Fibroblast of skin of right quadriceps (primary cell): ENCODE results near the gene COL27A1.
"Not testable (repeated sequence)": the region's sequence is repeated elsewhere in the genome, so short reads cannot be mapped to it uniquely, and the experiment has no call there.

ENCODE experiments used
- DNase-seq: peaks from one replicate; pipeline ENCODE4 v3.0.0-alpha.2; 2013

COL27A1 gene

DNA sequence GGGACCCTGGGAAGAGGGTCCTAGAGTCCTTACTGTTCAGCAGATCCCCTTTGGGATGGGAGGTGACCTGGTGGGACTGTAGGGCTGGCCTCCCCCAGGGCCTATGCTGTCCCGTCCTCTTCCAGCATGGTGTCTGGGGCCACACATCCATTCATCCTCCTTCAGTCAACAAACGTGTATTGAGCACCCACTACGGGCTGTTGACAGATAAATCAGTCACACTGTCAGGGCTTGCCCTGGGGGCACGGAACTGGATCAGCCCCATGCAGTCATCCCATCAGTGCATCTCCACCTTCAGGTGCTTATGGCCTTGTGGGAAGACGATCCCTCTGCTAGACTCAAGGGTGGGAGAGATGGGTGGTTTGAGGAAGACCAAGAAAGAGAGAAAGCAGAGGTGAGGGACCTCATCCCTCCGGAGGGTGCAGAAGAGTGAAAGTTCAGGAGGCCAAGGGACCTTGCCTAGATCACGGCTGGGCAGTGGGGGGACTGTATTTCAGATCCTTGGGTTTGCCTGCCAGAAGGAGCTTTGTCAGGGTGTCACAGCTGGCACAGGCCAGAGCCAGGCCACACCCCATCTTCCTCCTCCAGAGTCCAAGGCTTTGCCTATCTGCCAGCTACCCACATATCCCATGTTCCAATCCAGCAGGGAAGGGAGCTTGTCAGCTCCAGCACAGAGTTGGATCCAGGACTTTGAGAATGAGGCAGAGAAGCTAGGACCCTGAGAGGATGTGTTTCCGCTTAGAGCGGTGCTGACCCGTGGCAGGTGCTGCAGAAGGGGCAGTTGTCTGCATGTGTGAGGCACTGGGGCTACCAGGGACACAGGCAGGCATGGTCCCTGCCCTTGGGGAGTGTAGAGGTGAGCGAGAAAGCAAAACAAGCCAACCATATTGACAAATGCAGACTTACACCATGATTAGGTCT, 30.5 kb downstream of the COL27A1 start:
- no peak for DNase-seq

DNA sequence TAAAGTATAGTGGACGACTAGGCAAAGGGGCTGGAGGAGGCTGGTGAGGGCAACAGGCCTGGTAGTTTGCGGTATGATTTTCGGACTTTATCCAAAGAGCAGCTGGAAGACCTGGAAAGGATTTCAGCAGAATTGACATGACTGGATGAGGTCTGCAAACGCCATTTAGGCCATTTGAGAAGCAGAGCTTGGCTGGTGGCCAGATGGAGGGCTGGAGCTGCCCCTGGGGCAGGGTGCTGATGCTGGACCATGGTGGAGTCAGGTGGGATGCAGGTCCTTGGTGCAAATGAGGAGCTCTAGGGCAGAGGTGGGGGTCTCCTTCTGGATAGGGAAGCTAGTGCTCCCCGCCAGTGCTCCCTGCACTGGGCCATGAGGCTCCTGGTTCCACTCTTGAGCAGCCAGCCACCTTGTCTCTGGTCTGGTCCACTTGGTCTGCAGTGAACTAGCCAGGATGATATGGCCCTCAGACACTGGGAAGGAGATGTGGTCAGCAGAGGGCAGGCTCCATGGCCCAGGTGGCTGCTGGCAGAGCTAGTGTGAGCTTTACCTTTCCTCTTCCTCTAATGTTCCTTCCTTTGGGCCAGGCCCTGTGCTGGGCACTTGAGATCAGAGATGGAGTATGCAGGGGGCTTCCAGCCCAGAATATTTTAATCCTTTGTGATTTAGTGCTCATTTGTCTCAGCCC, 31.4 kb downstream of the COL27A1 start:
- DNase-seq: no peak

DNA sequence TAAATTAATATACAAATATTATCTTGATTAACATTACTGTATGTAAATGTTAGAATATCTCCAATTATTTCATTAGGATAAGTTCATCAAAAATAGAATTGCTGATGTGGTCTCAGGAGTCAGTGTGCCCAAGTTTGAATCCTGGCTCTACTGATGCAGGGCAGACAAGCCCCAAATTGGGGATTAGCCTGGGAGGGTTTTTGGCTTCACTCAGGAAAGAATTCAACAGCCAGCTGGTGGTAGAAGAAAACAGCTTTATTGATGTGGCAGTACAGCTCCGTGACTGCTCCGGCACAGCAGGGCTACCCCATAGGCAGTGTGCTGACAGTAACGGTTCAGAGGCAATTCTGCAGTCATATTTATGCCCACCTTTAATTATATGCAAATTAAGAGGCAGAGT, 32.5 kb downstream of the COL27A1 start:
- DNase-seq: no peak

DNA sequence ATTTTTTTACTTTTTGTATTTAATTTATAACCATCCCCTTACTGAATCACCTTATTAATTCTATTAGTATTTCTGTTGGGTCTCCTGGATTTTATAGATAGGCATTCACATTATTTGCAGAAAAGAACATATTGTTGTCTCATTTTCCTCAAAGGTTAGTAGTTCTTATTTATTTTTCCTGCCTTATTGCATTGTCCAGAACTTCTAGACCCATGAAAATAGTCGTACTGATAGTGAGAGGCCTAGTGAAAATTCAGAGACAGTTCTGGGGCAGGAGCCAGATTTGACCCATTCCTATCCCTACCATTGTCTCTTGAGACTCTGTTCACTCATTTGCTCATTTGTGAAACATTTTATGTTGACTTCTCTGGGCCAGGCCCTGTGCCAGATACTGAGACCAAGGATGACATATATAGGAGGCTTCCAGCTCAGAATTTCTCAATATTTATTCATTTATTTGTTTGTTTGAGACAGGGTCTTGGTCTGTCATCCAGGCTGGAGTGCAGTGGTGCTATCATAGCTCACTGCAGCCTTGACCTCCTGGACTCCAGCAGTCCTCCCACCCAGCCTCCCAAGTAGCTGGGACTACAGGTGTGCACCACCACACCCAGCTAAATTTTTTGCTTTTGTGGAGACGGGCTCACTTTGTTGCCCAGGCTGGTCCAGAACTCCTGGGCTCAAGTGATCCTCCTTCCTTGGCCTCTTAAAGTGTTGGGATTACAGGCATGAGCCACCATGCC, 34.7 kb downstream of the COL27A1 start:
- no peak for DNase-seq

DNA sequence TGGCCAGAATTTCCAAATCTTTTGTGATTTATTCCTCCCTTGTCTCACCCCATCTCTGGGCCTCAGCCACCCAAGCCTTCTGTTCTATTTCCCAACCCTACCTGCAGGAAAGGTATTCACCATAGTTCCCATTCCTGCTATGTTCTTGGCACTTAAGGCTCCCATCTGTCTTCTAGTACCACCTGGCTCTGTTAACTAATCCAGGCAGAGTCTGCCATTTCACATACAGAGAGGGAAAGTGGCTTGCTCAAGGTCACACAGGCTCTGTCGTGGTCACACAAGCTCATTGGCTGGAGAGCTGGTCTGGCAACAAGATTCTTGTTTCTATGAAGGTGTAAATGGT, 35.2 kb downstream of the COL27A1 start:
- DNase-seq: no peak

DNA sequence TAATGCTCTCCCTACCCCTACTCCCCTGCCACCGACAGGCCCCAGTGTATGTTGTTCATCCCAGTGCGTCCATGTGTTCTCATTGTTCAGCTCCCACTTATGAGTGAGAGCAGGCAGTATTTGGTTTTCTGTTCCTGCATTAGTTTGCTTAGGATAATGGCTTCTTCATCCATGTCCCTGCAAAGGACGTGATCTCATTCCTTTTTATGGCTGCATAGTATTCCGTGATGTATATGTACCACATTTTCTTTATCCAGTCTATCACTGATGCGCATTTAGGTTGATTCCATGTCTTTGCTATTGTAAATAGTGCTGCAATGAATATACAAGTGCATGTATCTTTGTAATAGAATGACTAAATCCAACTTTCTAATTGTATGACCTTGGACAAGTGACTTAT, 36.1 kb downstream of the COL27A1 start:
- not testable (repeated sequence) for DNase-seq

DNA sequence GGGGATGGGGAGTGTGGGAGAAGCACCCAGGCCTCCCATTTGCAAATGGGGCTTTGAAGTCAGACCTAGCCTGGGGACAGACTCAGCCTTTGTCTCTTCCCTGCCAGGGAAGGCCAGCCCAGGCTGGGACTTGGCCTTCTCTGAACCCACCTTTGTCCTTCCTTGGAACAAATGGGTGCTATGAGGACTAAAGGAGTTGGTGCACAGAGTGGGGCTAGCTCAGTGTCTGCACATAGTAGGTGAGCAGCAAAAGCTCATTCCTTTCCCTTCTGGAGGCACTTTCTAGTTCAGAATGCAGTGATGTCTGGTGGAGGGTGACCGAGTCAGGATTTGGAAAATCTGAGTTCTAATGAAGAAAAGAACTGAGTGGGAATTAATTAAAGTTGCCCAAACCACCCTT, 37.2 kb downstream of the COL27A1 start:
- no peak for DNase-seq

DNA sequence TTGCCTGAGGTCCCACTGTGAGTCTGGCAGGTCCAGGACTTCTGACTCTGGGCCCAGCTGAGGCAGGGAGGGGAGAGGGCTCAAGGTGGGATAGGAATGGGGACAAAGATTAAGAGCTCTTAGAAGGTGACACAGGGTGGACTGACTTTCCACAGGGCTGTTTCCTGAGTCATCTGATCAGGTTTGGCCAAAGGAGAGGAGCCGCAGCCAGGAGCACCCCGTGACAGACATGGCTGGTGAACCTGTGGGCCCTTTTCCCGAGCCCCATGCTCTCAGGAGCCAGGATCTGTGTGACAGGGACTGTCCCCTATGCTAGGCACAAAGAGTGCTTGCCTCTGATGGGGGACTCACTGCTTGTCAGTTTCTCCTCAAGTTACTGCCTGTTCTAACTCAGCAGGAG, 37.8 kb downstream of the COL27A1 start:
- no peak for DNase-seq

DNA sequence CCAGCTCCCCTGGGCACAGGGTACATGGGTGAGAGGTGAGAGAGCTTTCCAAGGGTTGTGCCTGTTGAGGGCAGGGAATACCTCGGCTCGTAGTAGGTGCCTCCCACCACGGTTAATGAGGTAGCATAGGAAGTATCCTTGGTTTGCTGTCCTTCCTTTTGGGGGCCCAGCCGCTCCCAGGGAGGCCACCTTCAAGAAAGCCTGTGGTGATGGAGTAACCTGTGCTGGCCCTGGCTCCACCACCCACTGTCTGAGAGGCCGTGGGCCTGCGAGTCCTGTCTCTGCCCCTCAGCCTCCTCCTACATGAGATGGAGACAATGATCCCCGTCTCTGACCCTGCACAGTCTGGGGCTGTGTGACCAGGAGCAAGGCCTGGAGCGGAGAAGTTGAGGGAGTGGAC, 40.8 kb downstream of the COL27A1 start:
- no peak for DNase-seq

DNA sequence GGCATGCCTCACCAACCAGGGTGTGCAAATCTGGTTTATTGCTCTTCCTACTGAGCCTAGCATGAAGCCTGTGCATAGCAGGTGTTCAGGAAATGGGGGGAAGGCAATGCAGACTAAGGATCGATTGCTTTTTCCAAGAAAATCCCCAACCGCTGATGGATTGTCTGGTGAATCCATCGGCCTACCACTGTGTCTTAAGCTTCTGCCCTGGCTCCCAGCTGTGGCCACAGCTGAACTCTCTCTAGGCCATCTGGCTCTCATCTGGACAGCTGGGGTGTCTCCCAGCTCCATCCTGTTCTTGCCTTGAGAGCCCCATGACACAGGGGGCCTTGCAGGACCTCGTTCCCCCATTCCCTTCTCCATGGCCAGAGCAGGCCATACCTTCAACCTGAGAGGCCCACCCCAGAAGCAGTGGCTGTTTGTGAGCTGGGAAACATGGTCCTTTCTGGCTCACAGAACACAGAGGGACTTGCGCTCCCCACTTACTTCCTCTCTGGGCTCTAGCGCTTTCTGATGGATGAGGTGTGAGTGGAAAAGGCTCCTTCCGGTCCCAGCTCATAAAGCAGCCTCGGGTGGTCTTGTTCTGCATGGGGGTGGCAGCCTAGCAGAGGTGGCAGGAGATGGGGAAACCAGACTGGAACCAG, 41.8 kb downstream of the COL27A1 start:
- no peak for DNase-seq

DNA sequence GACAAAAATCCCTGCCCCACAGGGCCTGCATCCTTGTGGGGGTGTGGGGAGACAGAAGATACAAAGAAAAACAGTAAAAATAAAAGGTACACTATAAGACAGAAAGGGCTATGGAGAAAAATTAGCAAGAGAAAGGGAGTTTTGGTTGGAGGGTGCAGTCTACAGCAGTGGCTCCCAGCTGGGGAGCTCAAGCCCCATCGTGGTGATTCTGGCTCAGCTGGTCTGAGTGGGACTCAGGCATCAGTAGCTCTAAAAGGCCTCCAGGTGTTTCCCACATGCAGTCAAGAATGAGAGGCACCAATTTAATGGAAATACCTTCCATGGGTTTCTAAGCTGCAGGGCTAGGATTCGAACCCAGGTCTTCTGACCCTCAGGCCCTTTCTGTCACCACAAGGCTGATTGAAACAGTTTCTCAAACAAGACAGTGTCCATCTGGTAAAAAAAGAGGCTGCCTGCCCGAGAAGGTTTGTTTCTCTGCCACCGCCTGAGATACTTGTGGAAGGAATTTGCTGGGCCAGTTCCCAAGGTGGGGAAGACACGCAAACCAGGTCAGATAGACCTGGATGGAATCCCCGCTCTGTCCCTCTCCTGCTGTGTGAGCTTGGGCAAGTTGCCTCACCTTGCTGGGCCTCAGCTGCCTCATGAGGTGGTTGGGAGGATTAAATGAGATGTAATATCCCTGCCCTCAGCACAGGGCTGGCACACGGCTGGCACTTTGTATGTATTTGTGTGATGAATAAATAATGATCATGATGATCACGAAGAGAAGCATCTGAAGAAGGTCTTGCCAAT, 43.1 kb downstream of the COL27A1 start:
- DNase-seq: no peak

DNA sequence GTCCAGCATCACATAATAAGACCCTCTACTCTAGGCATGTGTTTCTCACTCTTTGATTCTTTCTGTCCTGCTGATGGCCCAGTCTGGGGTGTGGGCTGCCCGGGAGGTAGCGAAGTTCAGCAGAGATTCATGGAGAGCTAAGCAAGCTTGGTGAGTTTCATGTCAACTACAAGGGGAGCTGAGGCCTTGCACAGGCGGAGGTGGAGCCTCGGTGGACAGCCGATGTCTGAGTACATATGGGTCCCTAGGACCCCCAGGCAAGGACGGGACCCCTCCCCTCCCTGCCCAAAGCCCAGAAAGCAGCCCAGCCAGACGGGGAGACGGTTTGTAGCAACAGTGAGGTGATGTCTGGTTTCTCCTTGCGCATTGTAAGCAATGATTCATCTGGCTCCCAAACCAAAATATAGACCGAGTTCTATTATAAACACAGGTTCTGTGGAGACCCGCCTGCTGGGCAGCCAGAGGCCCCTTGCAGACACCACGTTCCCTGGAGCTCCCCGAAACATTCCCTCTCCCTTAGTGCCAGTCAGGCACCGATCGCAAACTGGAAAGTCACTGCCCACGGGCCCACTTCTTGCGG, 45.5 kb downstream of the COL27A1 start:
- DNase-seq: no peak

DNA sequence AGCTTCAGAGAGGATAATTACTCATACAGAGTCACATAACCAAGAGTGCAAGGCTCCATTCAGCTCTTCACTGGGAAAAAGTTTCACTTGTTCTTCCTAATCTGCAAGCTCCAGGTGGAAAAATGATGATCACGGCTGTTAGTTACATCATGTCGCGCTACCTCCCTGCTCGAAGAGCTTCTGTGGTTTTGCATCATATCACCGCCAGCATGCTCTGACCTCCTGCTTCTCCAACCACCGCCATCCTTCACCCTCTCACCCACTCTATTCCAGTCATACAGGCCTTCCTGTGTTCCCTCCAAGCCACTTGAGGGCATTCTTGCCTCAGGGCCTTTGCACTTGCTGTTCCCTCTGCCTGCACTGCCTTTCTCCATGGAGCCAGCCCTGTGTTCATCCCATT, 47.1 kb downstream of the COL27A1 start:
- DNase-seq: no peak

DNA sequence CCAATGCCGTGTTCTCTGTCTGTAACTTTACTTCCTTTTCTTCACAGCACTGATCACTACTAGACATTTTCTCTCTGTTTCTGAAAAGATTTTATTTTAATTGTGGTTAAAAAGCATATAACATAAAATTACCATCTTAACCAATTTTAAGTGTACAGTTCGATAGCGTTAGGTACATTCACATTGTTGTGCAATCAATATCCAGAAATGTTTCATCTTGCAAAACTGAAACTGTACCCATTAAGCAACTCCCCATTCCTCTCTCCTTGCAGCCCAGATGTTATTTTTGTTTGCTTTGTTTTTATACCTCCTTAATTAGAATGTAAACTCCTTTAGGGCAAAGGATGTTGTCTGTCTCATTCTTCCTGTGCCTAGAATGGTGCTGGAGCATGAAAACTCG, 47.5 kb downstream of the COL27A1 start:
- DNase-seq: no peak

DNA sequence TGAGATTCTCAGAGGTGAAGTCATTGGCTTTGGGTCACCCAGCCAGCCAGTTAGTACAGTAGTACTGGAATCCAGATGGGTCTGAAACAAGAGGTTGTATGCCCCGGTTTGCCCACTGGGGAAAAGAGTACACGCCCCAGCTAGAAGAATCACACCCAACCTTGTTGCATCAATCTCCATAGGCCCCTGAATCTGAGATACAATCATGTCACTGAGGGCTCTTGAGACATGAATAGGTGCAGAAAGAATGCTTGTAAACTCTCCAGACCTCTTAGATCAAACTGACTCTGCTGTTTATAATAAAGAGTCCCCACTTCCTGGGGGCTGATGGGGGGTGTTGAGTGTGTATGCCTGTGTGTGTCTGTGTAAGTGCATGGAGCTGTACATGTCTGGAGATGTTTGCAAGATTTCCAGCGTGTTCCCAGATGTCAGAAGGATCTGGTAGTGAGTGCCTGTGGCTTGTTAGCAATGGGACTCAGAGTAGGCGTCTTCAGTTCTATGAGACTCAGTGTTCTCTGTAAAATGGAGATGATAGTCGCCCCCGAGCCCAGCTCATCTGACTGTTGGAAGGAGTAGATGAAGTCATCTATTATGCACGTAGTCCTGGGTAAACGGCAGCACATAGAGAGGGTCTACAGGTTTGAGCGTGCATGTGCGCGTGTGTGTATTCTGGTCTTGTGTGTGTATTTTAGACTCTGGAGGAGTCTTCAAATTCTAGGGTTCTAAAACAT, 48.2 kb downstream of the COL27A1 start:
- DNase-seq: peak; percentile 49

DNA sequence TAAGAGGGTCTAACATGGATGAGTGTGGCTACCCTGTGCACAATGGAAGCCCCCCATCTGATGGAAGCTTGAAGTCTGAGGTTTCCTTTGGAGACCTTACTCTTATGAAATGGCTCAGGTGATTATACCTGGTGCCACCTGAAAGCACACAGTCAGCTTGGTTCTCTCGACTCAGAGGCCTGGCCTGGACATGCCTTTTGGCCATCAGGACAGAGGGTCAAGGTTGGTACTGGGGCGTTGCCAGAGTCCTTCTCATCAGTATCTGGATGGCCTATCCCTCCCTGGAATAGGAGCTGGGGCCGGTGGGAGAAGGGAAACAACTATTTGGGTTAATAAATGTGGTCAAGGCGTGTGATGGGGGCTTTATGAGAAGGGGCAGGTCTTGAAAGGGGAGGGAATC, 48.9 kb downstream of the COL27A1 start:
- DNase-seq: no peak

DNA sequence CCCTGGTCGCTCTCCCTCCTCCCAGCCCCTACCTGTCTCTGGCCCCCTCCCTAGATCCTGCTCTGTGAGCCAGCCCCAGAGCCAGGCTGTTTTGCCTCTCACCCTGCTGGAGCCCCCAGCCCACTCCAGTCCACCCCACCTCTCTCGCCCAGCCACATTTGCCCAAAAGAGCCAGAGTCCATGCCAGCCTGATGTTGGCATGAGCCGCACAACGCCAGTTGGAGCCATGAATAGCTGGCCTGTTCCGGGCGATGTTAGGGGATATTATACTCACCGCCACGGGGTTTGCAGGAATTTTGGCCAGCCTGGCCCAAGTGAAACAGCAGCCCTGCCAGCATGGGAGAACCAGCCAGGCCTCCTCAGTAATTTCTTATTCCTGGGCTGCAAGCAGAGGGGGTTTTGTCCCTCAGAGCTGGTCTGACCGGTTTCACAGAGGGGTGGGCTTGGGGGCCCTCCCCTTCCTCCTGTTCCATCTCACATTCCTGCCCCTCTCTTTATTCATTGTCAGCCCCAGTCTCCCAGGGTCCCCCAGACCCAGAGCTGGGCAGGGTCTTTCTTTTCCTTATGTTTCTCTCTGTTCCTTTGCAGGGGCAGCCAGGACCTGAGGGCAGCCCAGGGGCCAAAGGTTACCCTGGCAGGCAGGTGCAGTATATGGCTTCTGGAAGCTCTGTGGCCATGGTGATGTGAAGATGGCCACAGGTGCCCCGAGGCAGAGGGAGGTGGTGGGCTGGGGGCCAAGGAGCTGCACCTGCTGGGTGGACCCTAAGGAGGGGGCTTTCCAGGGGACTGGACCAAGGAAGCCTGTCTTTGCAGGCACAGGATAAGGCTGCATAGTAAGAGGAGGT, 50.1 kb downstream of the COL27A1 start:
- DNase-seq: no peak

DNA sequence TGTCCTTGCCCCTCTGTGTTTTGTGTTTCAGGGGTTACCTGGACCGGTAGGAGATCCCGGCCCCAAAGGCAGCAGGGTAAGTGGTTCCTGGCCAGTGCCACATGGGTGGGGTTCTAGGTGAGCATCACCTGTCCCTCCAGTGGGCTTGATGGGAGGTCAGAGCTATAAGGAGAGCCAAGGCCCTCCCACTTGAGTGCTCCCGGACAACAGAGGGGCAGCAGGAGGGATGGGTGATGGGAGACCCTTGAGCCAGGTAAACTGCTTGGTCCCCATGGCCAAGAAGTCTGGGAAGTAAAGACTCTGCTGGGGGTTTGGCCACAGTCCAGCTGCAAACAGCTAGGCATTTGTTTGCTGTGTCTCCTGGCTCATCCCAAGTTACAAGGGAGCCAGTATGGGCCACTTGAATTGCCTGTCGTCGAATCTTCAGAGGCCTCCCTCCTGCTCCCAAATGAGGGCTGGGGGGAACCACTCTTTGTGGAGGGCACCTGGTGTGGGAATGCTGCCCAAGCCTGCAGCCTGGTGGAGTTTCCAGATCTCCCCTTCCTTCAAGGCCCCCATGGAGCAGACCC, 51.0 kb downstream of the COL27A1 start:
- no peak for DNase-seq

DNA sequence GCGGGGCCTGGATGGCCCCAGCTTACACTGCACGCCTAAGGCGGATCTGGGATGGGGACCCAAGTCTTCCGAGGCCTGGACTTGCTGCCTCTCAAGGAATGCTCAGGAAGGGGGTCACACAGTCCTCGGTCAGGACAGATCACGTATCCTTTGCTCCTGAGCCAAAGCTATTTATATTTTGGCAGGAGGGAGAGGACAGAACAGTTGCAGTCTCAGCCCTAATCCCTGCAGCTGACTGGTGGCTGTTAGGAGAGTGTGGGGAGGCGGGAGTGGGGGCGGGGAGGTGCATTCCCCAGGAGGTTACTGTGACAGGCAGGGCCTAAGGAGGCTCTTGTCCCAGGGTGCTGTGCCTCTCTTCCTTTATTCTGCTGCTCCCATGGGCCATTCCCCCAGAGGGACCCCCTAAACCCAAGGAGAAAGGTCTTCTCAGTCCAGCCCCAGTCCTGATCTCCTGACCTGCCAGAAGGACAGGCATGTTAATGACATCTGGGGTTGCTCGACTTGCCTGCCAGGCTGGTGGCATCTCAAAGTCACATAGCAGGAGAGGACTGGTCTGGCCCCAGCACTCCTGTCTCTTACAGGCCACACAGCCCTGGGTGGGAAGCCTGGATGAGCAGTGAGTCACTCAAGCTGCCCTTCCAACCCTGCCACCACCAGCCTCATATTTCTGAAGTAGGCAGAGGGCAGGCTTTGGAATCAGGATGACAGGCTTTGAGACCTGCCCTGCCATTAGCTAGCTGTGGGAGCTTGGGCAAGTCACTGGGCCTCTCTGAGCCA, 51.9 kb downstream of the COL27A1 start:
- peak; percentile 23 for DNase-seq
